Suppressor macrophage (primary cell): ENCODE data around the gene NFKBIA.
"Not testable (repeated sequence)": the region's sequence is repeated elsewhere in the genome, so short reads cannot be mapped to it uniquely, and the experiment has no call there.

Experiments
- DNase-seq, 4 experiments: peaks; one replicate each; pipeline ENCODE4 v3.0.0-alpha.2; 2020 to 2022

The NFKBIA gene

DNA sequence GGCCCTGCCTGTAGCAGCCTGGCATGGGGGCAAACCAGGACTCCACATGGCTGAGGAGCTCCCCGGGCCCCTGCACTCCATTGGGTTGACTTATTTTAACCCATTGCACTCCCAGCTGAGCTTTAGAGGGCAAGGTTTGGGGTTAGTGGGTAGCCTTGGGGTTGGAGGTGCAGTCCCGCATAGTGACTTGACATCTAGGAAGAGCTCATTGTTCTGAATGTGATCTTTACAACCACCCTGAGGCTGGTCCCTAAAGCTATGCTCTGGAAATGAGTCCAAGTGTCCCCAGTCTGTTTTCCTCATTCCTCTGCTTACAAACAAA lies 36.4 kb downstream of the NFKBIA start:
- no peak for DNase-seq

DNA sequence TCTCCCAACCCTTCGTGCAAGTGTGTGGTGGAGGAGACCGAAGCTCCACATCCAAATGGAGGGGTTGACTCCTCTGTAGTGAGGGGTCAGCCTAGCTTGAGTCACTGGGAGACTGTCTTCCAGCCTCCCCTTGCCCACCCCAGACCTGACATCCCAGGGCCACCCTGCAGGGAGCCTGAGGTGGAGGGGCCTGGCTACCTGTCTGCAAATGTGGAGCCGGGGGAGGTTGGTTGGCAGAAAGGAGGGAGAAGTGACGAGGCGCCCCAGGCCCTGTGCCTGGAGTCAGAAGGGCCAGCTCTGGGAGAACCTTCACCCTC lies 37.5 kb downstream of the NFKBIA start:
- no peak for DNase-seq

DNA sequence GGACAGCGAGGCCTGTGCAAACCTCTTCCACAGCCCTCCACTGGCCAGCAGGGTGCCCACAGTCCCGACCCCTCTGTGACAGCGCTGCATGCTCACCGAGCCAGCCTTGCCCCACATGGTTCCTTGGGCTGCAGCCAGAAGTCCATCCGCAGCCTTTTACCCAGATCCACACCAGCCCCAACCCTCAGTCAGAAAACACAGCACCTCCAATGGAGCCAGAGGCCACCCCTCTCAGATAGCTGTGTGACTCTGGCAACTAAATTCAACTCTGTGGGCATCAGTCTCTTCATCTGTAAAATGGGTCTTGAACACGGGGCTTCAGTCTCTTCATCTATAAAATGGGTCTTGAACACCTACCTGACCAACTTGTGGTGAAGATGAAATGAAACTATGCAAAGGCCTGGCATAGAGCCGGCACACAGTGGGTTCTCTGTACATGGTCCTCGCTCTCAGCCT lies 38.0 kb downstream of the NFKBIA start:
- DNase-seq: no peak

DNA sequence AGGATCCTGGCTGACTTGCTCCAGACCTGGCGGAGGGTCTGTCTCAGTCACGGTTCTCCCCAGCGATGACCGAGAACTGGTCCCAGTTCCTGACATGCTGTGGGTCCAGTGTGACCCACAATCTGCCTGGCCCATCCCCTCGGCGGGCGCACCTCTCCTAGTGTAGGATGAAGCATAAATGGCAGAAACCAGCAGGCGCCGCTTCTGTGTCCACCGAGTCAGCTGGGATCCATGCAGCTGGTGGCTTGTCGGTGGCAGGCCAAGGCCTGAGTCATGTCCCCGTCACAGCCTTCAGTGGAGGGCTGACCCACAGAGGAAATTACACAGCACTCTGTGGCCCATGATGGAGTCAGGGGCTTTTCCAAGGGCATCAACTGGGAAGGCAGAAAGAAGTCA lies 38.5 kb downstream of the NFKBIA start:
- DNase-seq: peak; percentile 93 to 96 (median 94)

DNA sequence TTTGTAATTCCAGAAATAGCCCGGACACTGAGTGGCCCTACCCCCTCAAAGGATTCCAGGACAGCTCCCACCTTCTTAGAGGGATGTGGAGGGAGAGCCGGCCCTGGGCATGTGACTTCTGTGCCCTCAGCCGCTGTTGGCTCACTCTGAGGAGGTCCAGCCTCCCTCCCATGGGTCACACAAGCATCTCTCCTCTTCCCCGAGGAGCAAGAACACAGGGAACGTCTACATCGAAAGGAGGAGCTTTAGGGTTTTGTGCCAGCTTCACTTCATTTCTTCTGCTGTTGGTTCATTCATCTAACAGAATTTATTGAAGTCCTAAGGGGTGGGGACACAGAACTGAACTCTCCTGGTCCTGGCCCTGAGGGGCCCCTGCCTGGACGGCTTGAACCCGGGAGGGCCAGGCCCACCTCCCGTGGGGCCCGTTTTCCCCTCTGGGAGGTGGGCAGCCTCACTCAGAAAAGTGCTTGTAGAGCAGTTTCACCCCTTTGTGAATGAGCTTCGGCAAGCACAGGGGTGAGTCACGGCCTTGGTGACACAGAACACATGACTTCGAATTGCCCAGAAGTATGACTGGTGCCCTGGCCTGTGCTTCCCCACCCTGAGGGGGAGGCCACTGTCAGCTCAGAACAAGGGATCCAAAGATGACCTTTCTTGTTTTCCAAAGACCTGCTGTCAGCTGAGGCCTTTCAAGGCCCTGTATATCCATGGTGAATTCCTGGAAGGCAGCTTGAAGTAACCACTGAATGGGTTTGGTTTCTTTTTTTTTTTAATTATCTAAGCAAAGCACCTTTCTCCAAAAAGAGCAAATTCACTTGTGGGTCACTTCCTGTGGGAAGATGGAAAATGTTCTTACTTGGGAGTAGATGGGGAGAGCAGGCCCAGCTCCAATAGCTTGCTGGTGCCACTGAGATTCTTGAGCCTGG lies 39.2 kb downstream of the NFKBIA start:
- DNase-seq: peak; percentile 92 to 98 (median 96)

DNA sequence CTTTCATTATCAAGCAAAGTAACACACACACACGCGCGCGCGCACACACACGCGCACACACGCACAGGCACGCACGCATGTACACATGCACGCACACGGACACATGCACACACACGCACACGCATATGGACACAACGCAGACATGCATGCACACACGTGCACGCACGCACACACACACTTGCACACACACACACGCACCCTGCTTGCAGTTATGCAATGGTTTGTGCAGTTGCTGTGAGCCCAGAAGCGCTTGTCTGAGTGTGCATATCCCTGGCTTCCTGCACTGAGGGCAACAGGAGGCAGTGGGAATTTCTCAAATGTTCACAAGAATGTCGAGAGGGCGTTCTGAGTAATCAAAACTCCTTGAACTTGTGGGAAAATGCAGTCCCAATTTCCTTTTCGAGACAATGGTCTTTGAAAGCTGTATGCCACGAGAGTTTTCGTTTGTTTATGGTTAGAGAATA lies 41.6 kb downstream of the NFKBIA start:
- DNase-seq: no peak

DNA sequence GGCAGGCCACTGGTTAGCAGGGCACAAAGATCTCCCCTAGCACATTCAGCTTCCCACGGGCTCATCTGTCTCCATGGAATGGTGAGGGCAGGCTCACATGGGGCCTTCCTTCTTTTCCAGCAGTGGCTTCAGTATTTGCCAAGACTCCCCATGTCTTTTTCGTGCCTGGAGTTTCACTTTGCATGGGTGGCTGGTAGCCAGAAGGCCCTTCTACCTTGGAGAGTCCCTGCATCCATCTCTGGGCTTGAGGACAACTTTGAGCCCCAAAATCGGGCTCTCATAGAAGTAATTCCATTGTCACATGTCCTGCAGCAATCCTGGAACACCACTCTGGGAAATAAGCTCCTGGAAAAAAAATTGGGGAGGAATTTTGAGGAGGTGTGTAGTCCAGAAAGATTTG lies 42.1 kb downstream of the NFKBIA start:
- DNase-seq: no peak

DNA sequence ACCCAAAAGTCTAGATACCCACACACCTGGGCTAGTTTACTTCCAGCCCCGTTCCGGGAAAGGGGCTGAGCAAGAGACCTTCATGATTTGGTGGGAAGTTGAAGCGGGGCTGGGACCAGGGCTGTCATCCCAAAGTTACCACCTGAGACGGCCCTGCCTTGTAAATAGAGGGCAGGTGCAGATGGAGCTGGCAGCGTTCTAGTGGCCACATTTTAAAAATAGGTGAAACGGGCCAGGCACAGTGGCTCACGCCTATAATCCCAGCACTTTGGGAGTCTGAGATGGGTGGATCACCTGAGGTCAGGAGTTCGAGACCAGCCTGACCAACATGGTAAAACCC lies 43.4 kb downstream of the NFKBIA start:
- no peak for DNase-seq

DNA sequence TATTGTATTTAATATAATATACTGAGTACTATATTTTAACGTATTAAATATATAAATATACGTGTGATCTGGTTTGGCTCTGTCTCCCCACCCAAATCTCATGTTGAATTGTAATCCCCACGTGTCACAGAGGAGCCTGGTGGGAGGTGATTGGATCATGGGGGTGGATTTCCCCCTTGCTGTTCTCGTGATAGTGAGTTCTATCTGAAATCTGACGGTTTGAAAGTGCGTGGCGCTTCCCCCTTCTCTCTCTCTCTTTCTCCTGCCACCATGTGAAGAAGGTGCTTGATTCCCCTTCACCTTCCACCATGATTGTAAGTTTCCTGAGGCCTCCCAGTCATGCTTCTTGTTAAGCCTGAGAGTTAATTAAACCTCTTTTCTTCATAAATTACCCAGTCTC lies 44.9 kb downstream of the NFKBIA start:
- not testable (repeated sequence) for DNase-seq

DNA sequence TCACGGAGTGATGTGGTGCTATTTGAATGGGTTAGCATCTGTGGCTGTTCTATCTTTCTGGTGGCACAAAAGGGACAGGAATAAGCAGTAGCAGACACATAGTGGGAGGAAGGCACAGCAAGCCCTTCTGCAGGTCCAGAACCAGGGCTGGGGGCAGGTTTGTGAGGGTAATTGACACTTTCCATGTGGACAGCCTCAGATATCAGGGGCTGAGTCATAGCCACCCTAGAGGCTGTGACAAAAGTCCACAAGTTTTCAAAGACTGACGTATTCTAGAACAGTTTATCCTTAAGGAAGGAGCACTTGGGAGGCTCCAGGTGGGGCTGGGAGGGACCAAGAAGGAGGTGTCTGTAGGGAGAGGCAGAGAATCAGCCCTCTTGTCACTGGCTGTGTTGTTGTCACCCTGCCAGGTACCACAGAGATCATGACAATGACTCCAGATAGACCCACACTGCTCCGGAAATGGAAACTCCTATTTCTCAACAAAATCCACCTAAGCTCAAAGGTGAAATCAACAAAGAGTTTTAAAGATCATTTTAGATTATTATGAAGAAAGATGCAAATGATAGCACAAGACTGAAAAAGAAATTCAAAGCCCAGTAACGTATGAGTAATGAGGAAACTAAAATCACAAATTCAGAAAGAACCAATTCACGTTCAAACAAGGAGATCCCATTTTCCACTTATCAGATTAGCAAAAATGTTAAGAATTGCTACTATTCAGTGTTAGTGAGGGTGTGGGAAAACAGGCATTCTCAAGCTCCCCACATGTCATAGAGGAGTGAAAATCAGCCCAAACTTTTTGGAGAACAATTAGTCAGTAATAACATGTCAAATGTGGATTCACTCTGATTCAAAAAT lies 48.3 kb downstream of the NFKBIA start:
- DNase-seq: no peak

DNA sequence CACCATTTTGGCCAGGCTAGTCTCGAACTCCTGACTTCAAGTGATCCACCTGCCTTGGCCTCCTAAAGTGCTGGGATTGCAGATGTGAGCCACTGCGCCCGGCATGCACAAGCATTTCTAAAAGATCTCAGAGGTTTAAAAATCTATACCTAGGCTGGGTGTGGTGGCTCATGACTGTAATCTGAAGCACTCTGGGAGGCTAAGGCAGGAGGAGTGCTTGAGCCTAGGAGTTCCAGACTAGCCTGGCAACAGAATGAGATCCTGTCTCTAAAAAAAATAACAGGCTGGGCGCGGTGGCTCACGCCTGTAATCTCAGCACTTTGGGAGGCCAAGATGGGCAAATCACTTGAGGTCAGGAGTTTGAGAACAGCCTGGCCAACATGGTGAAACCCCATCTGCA lies 49.3 kb downstream of the NFKBIA start:
- DNase-seq: not testable (repeated sequence)

DNA sequence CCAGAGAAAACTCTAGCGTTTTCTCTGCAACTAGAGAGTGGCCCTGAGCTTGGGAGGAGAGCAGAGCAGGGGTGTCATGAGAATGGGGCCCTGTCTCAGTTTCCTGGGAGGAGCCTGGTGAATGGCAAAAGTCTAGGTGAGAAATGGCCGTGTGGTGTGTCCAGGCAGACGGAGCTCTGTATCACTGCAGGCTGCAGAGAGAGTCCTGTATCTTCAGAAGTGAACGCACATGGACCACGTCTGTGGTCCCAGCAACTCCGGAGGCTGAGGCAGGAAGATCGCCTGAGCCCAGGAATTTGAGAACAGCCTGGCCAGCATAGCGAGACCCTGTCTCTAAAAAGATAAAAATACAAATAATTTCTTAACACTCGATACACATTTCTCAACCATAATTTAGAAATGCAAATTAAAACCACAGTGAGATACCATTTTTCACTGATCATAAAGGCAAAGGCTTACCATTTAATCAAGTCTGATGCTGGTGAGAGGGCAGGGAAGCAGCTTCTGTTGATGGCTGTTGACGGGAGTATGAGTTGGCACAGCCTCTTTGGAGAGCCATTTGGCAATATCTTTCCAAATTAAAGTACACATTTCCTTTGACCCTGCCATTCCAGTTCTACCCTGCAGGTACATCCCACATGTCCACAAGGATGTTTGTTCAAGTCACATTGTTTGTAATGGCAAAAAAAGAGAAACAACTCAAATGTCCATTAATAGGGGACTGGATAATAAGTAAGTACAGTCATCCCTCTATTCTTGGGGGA lies 51.0 kb downstream of the NFKBIA start:
- DNase-seq: no peak

DNA sequence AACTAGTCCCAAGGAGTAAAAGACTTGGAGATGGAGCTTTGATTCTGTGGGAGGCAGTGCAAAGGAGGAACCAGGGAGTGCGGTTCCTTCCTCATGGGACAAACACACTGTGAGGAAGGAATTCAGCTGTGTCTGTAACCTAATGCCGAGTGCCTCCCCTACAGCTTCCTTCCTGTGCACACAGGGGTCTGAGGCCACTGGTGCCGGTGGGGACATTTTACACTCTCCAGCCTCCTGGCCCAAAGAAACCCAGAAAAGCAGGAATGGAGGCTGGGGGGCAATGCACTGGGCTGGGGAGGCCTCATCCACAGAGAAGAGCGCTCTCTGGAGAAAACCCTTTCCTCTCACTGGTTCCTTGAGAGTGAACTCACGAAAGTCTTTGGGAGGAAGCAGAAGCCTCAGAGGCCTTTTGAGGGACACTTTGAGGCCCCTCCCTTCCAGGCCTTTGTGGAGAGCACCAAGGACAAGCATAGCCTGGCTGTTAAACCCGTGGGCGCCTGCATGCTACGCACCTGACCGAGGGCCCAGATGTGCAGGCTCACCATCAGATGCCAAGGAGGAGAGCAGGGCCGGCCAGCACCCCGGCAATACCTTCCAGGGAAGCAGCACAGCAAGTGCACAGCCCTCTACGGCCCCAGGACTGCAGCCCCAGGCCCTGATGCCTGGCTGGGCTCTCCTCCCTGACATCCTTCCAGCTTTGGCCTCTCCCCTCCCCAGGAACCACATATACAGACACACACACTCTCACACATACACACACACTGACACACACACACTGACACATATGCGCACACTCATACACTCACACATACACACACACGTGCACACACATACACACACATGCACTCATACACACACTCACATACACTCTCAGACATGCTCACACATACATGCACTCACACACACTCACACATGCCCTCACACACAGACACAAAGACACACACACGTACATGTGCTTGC lies 52.0 kb downstream of the NFKBIA start:
- peak; percentile 68 to 84 (median 84) for DNase-seq

DNA sequence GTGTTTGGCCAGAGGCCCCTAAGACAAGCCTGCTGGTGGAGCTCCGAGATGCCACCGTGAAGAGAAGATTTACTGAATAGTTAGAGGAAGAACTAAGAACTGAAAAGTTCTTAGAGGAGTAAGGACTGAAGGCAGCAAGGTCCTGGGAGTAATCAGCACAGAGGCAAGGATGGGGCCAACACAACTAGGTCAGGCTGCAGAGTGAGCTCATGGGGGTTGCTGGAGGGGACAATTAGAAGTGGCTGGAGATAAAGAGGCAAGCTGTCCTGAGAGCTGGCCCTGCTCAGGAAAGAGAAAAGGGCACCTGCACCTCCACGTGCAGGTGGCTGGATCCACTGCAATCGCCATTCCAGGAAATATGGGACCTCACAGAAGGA lies 52.7 kb downstream of the NFKBIA start:
- no peak for DNase-seq
